Activated T-helper 17 cell treated with anti-CD3 and anti-CD28 coated beads, Interleukin-2, amount 50 U/mL, for 72 hours (primary cell): ENCODE results near the gene SCGB3A2. TPM values are rescaled to one million over a fixed set of nuclear protein-coding genes. Genes with fewer than 3 reads are reported as not detected.
"Not testable (repeated sequence)": the region's sequence is repeated elsewhere in the genome, so short reads cannot be mapped to it uniquely, and the experiment has no call there.

Experiments used
- ATAC-seq: fragments of 150-1000 bp; cut with Tn5 transposase; replicated peaks from 2 replicates; pipeline ENCODE4 v1.10.0; 2021; ENCODE audit warnings: mild to moderate bottlenecking, moderate library complexity
- H3K27ac Mint-ChIP-seq: one replicate; pipeline ENCODE4 v1.8.0; 2022; ENCODE audit warnings: mixed read lengths
- H3K27me3 Mint-ChIP-seq: one replicate; pipeline ENCODE4 v1.8.0; 2022; ENCODE audit warnings: mixed read lengths
- H3K36me3 Mint-ChIP-seq: one replicate; pipeline ENCODE4 v1.8.0; 2022; ENCODE audit warnings: low read depth, mild to moderate bottlenecking, mixed read lengths
- H3K4me1 Mint-ChIP-seq: one replicate; pipeline ENCODE4 v1.8.0; 2022; ENCODE audit warnings: mixed read lengths
- H3K4me3 Mint-ChIP-seq: one replicate; pipeline ENCODE4 v1.8.0; 2022; ENCODE audit warnings: mild to moderate bottlenecking, mixed read lengths
- H3K9me3 Mint-ChIP-seq: one replicate; pipeline ENCODE4 v1.8.0; 2022; ENCODE audit warnings: mixed read lengths
- total RNA-seq, 2 donors: library from RNA; stranded (reverse); gene quantifications; one replicate each; pipeline ENCODE4 v1.2.3, GENCODE V29; 2022

The SCGB3A2 gene
- total RNA-seq, 2 donors from 2014 or later: not detected

- Mint-ChIP-seq H3K27me3 (peaks cover 8% of the 10 kb centered on the region), H3K4me1 (no peaks in the 10 kb centered on the region), H3K27ac (no peak overlapping the region), H3K9me3 (no peaks in the 10 kb centered on the region), H3K36me3 (no peaks in the 10 kb centered on the region), H3K4me3 (no peak overlapping the region)
- ATAC-seq: no peak
These were observed 23.4 kb upstream of the SCGB3A2 start for GRCh38 chr5:147854894-147855773.

- H3K36me3 Mint-ChIP-seq: no peaks in the 10 kb centered on the region
- ATAC-seq: no peak
- H3K4me3 Mint-ChIP-seq: no peak overlapping the region
- H3K27me3 Mint-ChIP-seq: peaks cover 8% of the 10 kb centered on the region
- no peak overlapping the region for H3K27ac Mint-ChIP-seq
- no peaks in the 10 kb centered on the region for H3K9me3 Mint-ChIP-seq
- no peaks in the 10 kb centered on the region for H3K4me1 Mint-ChIP-seq
These were observed 22.8 kb upstream of the SCGB3A2 start for GRCh38 chr5:147855774-147856069.

DNA sequence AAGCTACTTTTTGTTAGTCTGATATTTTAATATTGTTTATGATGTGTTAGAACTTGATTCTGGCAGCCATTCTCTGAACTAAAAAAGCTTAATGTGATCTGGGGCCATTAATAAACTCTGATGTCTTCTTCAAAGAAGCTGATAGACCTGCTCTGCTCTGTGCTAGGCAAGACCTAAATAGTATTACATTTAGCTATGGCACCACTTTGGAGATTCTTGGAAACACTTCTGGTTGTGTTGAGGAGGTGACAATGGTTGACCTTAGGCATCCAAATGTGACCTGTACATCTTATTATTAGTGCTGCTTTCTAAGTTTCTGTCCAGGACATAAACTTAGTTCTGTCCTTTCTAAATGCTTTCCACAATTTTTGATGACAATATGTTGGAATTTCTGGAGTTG is 21.7 kb upstream of the SCGB3A2 start:
- Mint-ChIP-seq H3K4me1 (no peaks in the 10 kb centered on the region), H3K27ac (no peak overlapping the region), H3K9me3 (no peaks in the 10 kb centered on the region), H3K4me3 (no peak overlapping the region), H3K36me3 (no peaks in the 10 kb centered on the region), H3K27me3 (peaks cover 8% of the 10 kb centered on the region)
- ATAC-seq: no peak

GRCh38 chr5:147857302-147858129 is 21.0 kb upstream of the SCGB3A2 start:
- ATAC-seq: no peak
- H3K9me3 Mint-ChIP-seq: no peaks in the 10 kb centered on the region

GRCh38 chr5:147858565-147858964 is 19.9 kb upstream of the SCGB3A2 start:
- Mint-ChIP-seq H3K27me3 (peaks cover 6% of the 10 kb centered on the region), H3K9me3 (no peaks in the 10 kb centered on the region), H3K36me3 (no peaks in the 10 kb centered on the region), H3K4me3 (no peak overlapping the region), H3K27ac (no peak overlapping the region), H3K4me1 (no peaks in the 10 kb centered on the region)
- ATAC-seq: no peak

More at GRCh38 chr5:147857302-147858129, 21.0 kb upstream of the SCGB3A2 start:
- Mint-ChIP-seq H3K36me3 (no peaks in the 10 kb centered on the region), H3K27ac (no peak overlapping the region), H3K4me3 (no peak overlapping the region), H3K27me3 (peaks cover 8% of the 10 kb centered on the region), H3K4me1 (no peaks in the 10 kb centered on the region)

GRCh38 chr5:147859962-147860640 is 18.4 kb upstream of the SCGB3A2 start:
- Mint-ChIP-seq H3K4me1 (no peaks in the 10 kb centered on the region), H3K4me3 (no peak overlapping the region), H3K36me3 (no peaks in the 10 kb centered on the region), H3K27me3 (peaks cover 8% of the 10 kb centered on the region), H3K27ac (no peak overlapping the region), H3K9me3 (no peaks in the 10 kb centered on the region)
- no peak for ATAC-seq

DNA sequence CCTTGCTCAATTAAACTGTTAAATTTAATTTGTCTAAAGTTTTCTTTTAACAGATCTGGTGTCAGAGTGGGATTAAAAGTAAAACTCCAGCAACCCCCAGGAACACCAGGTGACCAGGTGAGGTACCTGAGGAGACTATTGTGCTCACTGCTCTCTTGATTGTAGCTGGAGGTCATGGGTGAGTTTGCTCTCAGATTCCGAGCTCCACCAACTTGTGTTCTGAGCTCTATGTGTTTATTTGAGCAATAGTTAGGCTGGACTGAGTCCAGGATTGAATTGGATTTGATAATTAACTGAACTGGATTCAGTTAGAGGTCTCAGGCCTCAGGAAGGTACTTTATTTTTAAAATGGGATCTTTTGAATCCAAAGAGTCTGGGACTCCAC is 17.9 kb upstream of the SCGB3A2 start:
- ATAC-seq: no peak
- no peak overlapping the region for H3K27ac Mint-ChIP-seq
- H3K9me3 Mint-ChIP-seq: no peaks in the 10 kb centered on the region
- peaks cover 4% of the 10 kb centered on the region for H3K27me3 Mint-ChIP-seq
- no peaks in the 10 kb centered on the region for H3K4me1 Mint-ChIP-seq
- no peaks in the 10 kb centered on the region for H3K36me3 Mint-ChIP-seq
- no peak overlapping the region for H3K4me3 Mint-ChIP-seq

DNA sequence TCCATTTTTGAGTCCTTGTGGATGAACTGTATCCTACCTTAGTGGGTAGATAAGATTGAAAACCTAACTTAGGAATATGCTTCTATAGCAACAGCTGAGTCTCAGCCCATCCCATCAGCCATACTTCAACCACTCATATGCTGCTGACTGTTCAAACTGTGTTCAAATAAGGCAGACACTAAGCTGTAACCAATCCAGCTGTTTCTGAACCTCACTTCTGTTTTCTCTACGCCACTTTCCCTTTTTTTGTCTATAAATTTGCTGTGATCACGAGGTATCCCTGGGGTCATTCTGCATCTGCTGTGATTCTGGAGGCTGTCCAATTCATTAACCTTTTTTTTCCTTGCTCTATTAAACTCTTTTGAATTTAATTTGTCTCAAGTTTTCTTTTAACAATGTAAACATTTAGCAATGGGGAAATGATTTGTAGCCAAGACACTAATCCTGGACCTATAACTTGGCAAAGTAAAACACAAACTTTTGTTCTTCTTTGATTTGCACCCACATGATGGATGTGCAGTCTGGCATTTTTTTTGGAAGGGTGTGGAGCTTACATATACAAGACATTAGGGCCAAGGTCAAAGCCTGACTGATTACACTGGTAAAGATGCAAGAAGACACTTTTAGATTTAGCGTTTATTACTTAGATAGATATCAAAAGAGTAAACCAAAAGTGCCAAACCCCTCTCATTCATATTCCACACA is 14.9 kb upstream of the SCGB3A2 start:
- no peaks in the 10 kb centered on the region for H3K36me3 Mint-ChIP-seq
- H3K4me3 Mint-ChIP-seq: no peak overlapping the region
- no peak for ATAC-seq
- peaks cover 4% of the 10 kb centered on the region for H3K27me3 Mint-ChIP-seq
- H3K27ac Mint-ChIP-seq: no peak overlapping the region
- no peaks in the 10 kb centered on the region for H3K4me1 Mint-ChIP-seq
- no peaks in the 10 kb centered on the region for H3K9me3 Mint-ChIP-seq

DNA sequence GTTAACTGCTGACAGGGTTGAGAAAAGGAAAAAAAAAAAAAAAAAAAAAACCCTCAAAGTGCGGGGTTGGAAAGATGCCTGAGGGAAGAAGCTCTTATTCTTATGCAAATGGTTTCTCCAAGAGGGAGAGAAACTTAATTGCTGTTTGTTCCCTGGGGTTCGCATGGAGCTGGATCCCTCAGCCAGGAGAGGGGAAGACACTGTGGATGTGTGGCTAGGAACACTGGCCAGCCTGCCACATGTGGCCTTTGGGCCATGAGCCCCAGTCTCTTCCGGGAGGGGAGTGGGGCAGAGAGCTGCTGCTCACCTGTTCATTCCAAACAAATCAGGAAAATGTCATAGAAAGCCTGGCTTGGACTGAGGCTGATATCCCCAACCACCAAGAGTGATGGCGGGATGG is 9.4 kb upstream of the SCGB3A2 start:
- no peaks in the 10 kb centered on the region for H3K9me3 Mint-ChIP-seq
- no peak for ATAC-seq
- no peaks in the 10 kb centered on the region for H3K4me1 Mint-ChIP-seq
- no peak overlapping the region for H3K4me3 Mint-ChIP-seq
- peaks cover 4% of the 10 kb centered on the region for H3K27me3 Mint-ChIP-seq
- H3K27ac Mint-ChIP-seq: no peak overlapping the region
- H3K36me3 Mint-ChIP-seq: no peaks in the 10 kb centered on the region

GRCh38 chr5:147869892-147870291 is 8.6 kb upstream of the SCGB3A2 start:
- not testable (repeated sequence) for H3K36me3 Mint-ChIP-seq, H3K4me3 Mint-ChIP-seq, H3K27me3 Mint-ChIP-seq, ATAC-seq, H3K27ac Mint-ChIP-seq, H3K4me1 Mint-ChIP-seq, H3K9me3 Mint-ChIP-seq

- H3K27ac Mint-ChIP-seq, H3K36me3 Mint-ChIP-seq, ATAC-seq, H3K4me1 Mint-ChIP-seq, H3K4me3 Mint-ChIP-seq, H3K9me3 Mint-ChIP-seq, H3K27me3 Mint-ChIP-seq: not testable (repeated sequence)
These were observed 6.4 kb upstream of the SCGB3A2 start for GRCh38 chr5:147871980-147872549.

GRCh38 chr5:147872744-147873435 is 5.6 kb upstream of the SCGB3A2 start:
- not testable (repeated sequence) for H3K27ac Mint-ChIP-seq, H3K27me3 Mint-ChIP-seq, ATAC-seq

DNA sequence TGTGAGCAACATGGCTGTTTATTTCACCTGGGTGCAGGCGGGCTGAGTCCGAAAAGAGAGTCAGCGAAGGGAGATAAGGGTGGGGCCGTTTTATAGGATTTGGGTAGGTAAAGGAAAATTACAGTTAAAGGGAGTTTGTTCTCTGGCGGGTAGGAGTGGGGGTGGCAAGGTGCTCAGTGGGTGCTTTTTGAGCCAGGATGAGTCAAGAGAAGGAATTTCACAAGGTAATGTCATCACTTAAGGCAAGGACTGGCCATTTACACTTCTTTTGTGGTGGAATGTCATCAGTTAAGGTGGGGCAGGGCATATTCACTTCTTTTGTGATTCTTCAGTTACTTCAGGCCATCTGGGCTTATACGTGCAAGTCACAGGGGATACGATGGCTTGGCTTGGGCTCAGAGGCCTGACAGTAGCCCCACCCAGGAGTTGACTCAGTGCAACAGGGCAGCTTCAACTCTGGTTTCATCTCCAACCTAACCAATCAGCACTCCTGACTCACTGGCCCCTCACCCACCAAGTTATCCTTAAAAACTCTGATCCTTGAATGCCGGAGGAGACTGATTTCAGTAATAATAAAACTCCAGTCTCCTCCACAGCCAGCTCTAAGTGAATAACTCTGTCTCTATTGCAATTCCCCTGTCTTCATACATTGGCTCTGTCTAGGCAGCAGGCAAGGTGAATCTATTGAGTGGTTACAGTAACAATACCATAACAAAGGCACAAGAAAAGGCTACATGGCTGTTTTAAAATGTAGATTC is 4.2 kb upstream of the SCGB3A2 start:
- not testable (repeated sequence) for H3K27me3 Mint-ChIP-seq, H3K4me3 Mint-ChIP-seq, H3K27ac Mint-ChIP-seq, H3K4me1 Mint-ChIP-seq, H3K36me3 Mint-ChIP-seq, H3K9me3 Mint-ChIP-seq, ATAC-seq

More at GRCh38 chr5:147872744-147873435, 5.6 kb upstream of the SCGB3A2 start:
- not testable (repeated sequence) for H3K9me3 Mint-ChIP-seq, H3K36me3 Mint-ChIP-seq, H3K4me3 Mint-ChIP-seq, H3K4me1 Mint-ChIP-seq
